Stimulated activated CD8-positive, alpha-beta memory T cell treated with anti-CD3 and anti-CD28 coated beads, Interleukin-15, amount 100 ng/mL, for 1 hour (primary cell): Measurements from ENCODE around the gene SMAD6.

ENCODE experiments used
- DNase-seq: peaks from one replicate; pipeline ENCODE4 v3.0.0-alpha.2; 2020; ENCODE audit warnings: low read depth

The SMAD6 gene

DNA sequence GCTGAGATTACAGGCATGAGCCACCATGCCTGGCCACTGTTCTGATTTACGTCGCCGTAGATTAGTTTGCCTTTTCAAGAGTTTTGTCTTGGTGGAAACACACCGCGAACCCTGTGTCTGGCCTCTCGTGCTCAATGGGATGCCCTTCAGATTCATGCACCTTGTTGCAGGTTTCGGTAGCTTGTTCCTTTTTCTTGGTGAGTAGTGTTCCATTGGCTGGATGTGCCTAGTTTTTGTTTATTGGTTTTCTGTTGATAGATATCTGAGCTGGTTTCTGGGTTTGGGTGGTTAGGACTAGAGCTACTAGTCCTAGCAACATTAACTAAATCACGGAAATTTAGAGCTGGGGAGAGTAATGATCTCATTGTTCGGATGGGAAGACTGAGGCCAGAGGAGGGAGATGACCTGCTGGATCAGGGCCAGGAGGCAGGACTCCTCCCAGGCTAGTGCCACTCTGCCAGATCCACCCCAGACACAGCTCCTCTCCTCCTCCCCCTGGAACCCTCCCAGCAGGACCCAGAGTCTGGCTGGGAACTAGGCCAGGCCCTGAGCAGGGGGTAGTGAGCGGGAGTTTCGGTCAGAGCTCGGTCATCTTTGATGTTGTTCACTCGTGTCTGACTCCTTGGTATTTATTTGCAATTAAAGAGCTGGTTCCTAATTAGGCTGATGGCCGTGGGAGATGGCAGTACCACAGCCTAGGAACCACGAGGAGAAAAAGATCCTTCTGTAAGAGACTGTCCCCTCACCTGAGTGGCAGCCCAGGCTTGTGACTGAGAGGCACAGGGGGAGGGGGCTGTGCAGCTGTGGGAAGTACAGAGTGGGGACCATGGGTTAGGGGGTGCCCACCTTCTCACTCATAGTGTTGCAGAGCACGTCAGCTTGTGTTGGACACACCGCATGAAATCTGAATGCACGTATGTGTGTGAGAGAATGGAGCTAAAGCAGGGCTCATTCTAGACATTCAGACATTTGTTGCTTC, 73.4 kb downstream of the SMAD6 start:
- DNase-seq = no peak

GRCh38 chr15:66777054-66777453, 75.0 kb downstream of the SMAD6 start:
- DNase-seq = no peak

DNA sequence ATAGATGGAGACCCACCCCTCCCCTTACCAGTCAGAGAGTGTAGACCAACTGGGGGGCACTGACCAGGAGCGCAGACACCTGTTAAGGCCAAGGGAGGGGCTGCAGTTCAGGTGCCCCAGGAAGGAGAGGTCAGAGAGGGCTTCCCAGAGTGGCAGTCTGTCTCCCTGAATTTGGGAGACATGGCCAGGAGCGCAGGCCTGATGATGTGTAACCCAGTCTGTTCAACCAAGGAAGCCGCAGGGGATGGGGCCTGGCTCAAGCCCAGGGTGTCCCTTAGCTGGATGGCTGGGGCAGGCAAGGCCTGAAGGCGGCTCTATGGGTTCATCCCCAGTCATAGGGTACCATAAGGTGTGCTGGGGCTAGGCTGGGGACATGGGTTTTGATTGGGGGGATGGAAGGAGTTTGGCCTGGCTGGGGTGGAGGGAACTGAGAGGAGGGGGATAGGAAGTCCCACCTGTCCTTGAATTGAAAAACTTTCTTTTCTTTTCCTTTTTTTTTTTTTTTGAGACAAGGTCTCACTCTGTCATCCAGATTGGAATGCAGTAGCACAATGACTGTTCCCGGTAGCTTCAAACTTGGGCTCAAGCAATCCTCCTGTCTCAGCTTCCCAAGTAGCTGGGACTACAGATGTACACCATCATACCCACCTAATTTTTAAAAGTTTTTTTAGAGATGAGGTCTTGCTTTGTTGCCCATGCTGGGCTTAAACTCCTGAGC, 75.7 kb downstream of the SMAD6 start:
- no peak for DNase-seq

GRCh38 chr15:66778314-66778665, 76.3 kb downstream of the SMAD6 start:
- DNase-seq = no peak

- no peak for DNase-seq
Observed at GRCh38 chr15:66778716-66779115, 76.7 kb downstream of the SMAD6 start.

DNA sequence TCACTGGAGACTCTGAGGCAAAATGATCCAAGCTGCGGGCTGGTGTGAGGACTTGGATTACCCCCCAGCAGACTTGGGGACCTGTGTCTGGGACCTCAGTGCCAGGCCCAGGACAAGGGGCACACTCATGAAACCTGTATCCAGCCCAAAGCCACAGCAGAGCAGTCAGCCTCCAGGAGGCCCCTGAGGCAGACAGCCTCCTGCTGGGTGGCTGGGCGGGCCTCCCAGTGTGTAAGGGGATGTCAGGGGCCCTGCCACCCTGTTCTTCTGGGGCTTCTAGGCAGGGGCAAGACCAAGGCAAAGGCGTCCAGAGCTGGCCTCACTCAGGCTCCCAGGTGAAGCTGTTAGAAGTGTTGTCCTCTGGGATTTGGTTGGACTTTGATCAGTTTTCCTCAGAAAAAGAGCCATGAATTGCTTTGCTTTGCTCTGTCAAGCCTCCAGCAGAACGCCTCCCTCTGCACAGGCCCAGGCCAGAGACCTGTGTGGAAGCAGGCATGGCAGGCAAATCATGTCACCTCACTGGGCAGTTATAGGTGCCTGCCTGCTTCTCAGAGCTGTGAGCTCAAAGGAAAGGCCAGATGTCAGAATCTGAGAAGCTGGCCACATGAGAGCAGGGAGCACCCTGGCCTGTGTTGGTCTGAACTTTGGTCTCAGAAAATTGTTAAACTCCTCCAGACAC, 77.4 kb downstream of the SMAD6 start:
- DNase-seq = no peak

DNA sequence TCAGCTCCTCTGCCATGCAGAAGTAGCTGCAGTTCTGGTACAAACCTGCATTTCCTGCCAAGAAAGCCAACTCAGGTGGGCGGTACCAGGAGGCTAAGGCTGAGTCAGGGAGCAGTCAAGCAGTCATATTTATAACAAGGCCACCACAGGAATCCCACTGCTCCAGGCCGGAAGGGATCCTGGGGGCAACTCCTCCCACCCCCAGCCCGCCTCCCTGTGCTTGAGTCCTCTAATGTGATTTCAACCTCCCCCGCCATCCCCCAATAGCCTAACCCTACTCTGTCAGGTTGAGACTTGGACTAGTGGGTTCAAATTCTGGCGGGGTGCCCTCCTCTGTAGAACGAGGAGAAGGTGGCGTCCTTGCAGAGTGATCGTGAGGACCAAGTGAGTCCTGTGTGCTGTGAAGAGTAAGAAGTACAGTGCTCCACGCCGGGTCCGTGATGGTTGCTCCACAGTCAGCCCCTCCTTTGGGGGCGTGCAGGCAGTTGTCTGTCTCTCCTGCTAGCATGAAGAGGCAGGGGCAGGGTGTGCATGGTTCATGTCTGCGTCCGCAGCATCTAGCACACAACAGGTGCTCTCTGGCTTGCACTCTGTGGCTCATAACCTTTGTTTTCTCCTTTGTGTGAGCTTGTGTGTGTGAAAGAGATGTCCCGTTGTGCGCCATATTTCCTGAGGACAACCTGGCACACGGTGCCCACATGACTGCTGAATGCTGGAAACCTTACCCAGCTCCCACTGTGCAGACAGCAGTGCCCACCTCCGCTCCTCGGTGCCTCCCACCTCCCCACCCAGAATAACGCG, 78.3 kb downstream of the SMAD6 start:
- DNase-seq = no peak

DNA sequence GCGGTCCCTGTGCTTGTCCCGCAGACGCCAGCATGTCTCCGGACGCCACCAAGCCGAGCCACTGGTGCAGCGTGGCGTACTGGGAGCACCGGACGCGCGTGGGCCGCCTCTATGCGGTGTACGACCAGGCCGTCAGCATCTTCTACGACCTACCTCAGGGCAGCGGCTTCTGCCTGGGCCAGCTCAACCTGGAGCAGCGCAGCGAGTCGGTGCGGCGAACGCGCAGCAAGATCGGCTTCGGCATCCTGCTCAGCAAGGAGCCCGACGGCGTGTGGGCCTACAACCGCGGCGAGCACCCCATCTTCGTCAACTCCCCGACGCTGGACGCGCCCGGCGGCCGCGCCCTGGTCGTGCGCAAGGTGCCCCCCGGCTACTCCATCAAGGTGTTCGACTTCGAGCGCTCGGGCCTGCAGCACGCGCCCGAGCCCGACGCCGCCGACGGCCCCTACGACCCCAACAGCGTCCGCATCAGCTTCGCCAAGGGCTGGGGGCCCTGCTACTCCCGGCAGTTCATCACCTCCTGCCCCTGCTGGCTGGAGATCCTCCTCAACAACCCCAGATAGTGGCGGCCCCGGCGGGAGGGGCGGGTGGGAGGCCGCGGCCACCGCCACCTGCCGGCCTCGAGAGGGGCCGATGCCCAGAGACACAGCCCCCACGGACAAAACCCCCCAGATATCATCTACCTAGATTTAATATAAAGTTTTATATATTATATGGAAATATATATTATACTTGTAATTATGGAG, 79.1 kb downstream of the SMAD6 start:
- no peak for DNase-seq

- DNase-seq = no peak
Observed at GRCh38 chr15:66782785-66783184, 80.7 kb downstream of the SMAD6 start.

GRCh38 chr15:66783314-66783713, 81.3 kb downstream of the SMAD6 start:
- DNase-seq = no peak

DNA sequence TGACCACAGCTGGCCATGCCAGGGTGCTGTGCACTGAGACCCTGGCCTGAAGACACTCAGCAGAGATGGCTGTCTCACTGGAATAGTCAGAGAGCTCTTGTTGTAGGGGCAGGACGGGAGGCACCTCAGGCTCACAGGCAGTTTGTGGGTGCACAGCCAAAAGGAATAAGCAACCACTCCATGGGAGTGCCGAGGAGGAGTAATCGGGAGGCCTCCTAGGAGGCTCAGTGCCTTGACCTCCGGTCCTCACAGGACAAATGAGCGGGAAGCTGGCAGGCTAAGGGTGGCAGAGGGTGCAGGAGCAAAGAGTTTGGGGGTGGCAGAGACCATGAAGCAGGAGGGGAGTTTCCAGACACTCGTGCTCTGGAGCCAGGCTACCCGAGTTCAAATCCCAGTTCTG, 81.7 kb downstream of the SMAD6 start:
- DNase-seq = no peak

DNA sequence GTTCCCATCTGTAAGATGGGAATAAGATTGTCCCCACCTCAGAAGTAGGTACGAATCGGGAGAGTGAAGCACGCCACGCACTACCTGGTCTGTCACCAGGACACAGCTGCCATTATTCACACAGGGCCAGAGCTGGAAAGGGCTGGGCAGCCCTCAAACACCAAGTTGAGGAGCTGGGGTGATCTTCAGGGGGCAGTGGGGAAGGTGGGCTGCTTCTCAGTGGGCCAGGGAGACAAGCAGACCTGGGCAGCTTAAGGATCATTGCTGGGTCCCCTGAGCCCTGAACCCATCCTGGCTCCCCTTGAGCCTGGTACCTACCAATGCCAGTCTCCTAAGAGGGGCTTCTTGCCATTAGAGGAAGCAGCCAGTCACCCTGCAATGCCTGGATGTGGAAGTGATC, 82.1 kb downstream of the SMAD6 start:
- DNase-seq = no peak

DNA sequence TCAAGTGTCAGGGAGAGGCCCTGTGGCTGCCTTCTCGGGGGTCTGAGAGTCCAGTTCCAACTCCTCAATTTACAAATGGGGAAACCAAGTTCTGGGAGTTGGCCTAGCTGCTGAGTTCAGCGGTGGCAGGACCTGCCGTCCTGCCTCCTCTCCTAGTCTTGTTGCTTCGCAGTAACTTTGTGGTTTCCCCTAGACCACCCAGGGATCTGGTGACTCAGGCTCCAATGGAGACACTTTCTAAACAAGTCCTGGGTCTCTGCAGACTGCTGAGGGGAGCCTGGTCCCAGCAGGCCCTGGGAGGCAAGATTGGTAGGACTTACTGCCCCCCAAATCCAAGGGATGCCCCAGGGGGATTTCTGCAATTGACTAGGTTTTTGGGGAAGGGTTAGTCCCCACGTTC, 83.6 kb downstream of the SMAD6 start:
- DNase-seq = no peak

DNA sequence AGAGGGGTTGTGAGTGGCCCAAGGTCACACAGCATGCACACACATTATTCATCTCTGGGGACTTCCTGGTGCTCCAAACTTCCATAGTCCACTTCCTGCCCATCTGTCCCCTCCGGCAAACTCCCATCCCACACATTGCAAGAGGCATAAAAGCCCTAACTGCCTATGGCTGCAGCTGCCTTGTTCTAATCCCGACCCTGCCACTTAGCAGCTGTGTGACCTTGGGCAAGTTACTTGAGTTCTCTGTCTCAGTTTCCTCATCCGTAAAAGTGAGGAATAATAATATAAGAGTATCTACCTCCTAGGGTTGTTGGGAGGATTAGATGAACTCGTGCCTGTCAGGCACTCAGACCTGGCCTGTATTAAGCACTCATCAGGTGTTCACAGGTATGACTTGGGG, 84.2 kb downstream of the SMAD6 start:
- no peak for DNase-seq

DNA sequence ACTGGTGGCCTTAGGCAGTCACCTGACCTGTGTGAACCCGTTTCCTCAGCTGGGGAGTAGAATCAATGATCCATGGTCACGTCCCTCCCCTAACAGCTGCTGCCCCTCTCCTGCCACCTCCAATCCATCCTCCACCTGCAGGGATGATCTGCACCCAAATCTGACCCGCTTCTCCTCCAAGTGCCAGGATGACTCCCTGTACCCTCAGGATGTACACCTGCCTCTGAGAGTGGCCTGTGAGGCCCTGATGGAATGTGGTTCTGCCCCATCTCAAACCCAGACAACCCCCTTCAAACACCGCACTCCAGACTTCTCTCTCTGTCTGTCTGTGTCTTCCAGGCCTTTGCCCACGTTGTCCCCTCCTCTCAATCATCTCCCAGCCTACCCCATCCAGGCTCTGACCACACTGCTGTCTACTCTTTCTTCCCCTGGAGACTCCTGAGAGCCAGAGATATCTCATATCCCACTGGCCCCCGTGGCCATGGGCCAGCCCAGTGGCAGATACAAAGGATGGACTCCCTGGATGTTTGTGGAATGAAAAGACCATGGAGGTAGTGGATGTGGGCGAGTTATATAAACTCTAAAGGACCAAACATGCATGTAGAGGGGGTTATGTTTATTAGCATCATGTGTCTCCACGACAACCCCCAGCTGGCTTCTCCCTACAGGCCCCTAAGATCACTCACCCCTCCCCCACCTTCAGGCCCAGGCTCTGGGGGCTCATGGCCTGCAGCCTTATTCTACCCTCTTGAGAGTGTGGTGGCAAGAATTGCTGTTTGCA, 84.9 kb downstream of the SMAD6 start:
- no peak for DNase-seq

- no peak for DNase-seq
Observed at GRCh38 chr15:66787489-66787871, 85.4 kb downstream of the SMAD6 start.

GRCh38 chr15:66788024-66788423, 86.0 kb downstream of the SMAD6 start:
- no peak for DNase-seq

DNA sequence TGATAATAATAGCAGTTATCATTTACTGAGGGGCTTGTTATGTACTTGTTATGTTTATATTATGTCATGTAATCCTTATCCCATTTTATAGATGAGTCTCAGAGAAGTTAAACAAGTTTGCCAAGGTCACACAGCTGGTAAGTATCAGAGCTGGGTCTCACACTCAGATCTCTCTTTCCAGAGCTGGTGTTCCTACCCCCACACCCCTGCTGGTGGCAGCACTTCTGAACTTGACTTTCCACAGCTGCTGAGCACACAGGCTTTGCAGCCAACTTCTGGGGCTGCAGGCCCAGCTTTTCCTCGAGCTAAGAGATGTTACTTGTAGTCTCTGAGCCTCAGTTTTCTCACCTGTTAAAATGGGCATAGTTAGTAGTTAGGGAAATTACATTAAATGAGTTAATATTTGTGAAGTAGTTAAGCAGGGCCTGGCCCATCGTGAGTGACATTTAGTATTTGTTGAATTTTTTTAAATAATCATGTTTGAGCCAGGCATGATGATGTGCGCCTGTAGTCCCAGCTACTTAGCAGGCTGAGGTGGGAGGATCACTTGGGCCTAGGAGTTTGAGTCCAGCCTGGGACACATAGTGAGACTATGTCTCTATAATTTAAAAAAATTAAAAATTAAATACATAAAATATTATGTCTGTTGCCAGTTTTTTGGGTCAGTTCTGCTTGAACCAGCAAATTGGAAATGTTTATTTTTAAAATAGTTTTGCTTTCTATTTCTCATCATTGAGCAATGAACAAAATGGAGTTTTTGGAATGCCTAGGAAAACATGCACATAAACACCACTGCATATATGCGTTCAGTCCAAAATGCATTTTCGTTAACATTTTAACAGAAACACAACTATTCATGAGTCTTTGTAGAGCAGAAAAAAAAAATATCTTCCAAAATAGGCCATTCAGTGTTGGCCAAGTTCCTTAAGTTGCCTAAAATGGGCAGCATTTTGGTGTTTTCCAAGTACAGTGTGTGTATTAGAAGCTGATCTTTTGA, 87.3 kb downstream of the SMAD6 start:
- DNase-seq = no peak

DNA sequence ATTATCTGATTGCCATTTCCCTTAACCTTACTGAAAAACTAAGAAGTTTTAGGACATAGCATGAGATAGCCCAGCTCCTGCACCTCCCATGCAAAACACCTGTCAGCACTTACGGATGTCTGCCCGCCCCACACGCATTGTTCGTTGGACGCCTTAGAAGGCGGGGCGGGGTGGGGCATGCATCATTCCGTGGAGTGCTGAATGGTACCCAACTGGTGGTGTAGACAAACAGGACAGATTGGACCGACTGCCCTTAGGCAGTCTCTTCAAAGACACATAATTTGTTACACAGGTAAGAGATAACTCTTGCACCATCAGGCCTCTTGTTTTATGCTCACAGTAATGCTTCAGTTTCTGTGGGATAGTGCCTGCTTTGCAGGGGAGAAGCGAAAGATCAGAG, 93.8 kb downstream of the SMAD6 start:
- DNase-seq = no peak
